H1 (cell line): ENCODE measurements around the gene OSBPL5.

Experiments used
- POLR2A ChIP-seq, 2 experiments: IDR thresholded peaks; 1 replicate in 1 of 2; 2 replicates in 1 of 2; pipeline ENCODE4 v1.6.1; 2011; ENCODE audit warnings: low read depth in 2 of 2, low read length in 2 of 2, mild to moderate bottlenecking in 2 of 2; ENCODE audit errors: control extremely low read depth in 1 of 2
- TF ChIP-seq, protein P1 (sequence below), 3 experiments: IDR thresholded peaks; 1 replicate in 2 of 3; 2 replicates in 1 of 3; pipeline versions ENCODE4 v1.5.1 to v1.6.1; 2011; ENCODE audit warnings: low read length in 3 of 3, mild to moderate bottlenecking in 3 of 3, inconsistent platforms in 2 of 3, low read depth in 1 of 3, moderate library complexity in 1 of 3; ENCODE audit not compliant: insufficient read depth in 1 of 3; ENCODE audit errors: control extremely low read depth in 1 of 3
- TF ChIP-seq, protein P2 (sequence below): IDR thresholded peaks from 2 replicates; pipeline ENCODE4 v1.6.1; 2012; ENCODE audit warnings: inconsistent platforms

- TF ChIP-seq, protein P1, sequence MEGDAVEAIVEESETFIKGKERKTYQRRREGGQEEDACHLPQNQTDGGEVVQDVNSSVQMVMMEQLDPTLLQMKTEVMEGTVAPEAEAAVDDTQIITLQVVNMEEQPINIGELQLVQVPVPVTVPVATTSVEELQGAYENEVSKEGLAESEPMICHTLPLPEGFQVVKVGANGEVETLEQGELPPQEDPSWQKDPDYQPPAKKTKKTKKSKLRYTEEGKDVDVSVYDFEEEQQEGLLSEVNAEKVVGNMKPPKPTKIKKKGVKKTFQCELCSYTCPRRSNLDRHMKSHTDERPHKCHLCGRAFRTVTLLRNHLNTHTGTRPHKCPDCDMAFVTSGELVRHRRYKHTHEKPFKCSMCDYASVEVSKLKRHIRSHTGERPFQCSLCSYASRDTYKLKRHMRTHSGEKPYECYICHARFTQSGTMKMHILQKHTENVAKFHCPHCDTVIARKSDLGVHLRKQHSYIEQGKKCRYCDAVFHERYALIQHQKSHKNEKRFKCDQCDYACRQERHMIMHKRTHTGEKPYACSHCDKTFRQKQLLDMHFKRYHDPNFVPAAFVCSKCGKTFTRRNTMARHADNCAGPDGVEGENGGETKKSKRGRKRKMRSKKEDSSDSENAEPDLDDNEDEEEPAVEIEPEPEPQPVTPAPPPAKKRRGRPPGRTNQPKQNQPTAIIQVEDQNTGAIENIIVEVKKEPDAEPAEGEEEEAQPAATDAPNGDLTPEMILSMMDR (IDR thresholded peaks at IDR 0.05; ENCODE audit: control extremely low read depth in 1 of 3, insufficient read depth in 1 of 3, low read depth in 1 of 3, low read length in 3 of 3), result no peak
- TF ChIP-seq, protein P2, sequence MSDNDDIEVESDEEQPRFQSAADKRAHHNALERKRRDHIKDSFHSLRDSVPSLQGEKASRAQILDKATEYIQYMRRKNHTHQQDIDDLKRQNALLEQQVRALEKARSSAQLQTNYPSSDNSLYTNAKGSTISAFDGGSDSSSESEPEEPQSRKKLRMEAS, result no peak
- no peak for TF ChIP-seq POLR2A (IDR thresholded peaks at IDR 0.05; ENCODE audit: control extremely low read depth in 1 of 2, low read depth in 2 of 2, low read length in 2 of 2)
Observed at GRCh38 chr11:3134651-3135480, 30.2 kb downstream of the OSBPL5 start.
